OCI-LY3 (cell line): ENCODE data around the gene ZNF672.

ENCODE experiments used
- EZH2phosphoT487 ChIP-seq: fragments of 200-600 bp; shearing (Covaris generic); IDR thresholded peaks from 2 replicates; pipeline ENCODE4 v1.6.1; 2018; ENCODE audit warnings: antibody characterized with exemption, mixed run types, low read depth
- TF ChIP-seq, protein P1 (sequence below): fragments of 200-600, 300-600 bp; sonication (generic); IDR thresholded peaks from 2 replicates; pipeline ENCODE4 v1.5.1; 2014; ENCODE audit warnings: antibody characterized with exemption, low read length, low read depth

DNA sequence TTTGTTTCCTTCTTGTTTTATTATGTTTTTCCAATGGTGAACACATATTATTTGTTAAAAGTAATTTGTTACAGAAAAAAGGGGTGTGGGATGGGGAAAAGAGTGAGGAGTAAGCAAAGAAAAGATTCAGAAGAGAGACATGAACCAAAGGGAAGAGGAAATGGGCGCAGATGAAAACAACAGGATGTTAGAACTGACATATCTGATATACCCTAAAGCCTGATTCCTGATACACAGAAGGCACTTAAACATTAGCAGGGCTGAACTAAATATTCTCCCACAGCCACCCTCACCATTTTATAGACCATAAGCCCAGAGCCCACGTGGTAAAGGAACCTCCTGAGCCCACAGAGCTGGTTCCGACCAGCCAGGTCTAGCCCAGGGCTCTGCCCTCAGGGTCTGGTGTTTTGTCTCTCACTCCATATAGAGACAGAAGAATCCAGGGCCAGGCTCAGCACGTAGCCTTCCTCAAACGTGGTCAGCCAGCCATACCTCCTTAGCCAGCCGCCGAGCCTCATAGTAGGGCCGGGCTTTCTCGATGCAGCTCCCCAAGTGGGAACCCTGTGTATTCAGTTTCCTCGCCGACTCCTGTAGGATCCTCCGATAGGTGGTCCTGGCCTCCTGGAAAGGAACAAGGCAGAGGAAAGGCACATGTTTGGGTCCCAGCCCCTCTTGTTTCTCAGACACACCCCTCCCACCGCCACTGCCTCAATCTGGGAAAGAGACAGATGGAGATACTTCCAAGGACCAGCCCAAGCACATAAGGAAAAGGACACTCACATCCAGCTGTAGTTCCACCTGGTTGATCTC is 21.8 kb upstream of the ZNF672 start:
- TF ChIP-seq, protein P1, sequence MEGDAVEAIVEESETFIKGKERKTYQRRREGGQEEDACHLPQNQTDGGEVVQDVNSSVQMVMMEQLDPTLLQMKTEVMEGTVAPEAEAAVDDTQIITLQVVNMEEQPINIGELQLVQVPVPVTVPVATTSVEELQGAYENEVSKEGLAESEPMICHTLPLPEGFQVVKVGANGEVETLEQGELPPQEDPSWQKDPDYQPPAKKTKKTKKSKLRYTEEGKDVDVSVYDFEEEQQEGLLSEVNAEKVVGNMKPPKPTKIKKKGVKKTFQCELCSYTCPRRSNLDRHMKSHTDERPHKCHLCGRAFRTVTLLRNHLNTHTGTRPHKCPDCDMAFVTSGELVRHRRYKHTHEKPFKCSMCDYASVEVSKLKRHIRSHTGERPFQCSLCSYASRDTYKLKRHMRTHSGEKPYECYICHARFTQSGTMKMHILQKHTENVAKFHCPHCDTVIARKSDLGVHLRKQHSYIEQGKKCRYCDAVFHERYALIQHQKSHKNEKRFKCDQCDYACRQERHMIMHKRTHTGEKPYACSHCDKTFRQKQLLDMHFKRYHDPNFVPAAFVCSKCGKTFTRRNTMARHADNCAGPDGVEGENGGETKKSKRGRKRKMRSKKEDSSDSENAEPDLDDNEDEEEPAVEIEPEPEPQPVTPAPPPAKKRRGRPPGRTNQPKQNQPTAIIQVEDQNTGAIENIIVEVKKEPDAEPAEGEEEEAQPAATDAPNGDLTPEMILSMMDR: no peak
- TF ChIP-seq EZH2phosphoT487: no peak
